Neuronal stem cell (in vitro differentiated cells): ENCODE data around the gene EEA1.

Source experiments
- DNase-seq: peaks from one replicate; pipeline ENCODE4 v3.0.0-alpha.2; 2013; ENCODE audit warnings: low spot score
- H2AFZ ChIP-seq: one replicate; pipeline ENCODE4 v1.6.1; 2013; ENCODE audit warnings: mild to moderate bottlenecking, low read length, inconsistent platforms
- H2AK5ac ChIP-seq: 2 replicates; pipeline ENCODE4 v1.6.1; 2013; ENCODE audit warnings: low read depth, mild to moderate bottlenecking, inconsistent platforms, low read length, moderate library complexity, mixed read lengths
- H2BK120ac ChIP-seq: 2 replicates; pipeline ENCODE4 v1.6.1; 2013; ENCODE audit warnings: low read depth, mild to moderate bottlenecking, inconsistent platforms, low read length, moderate library complexity, mixed read lengths
- H2BK12ac ChIP-seq: one replicate; pipeline ENCODE4 v1.6.1; 2013; ENCODE audit warnings: low read length, inconsistent platforms
- H2BK15ac ChIP-seq: 2 replicates; pipeline ENCODE4 v1.6.1; 2013; ENCODE audit warnings: mild to moderate bottlenecking, low read length, inconsistent platforms, mixed read lengths
- H2BK5ac ChIP-seq: one replicate; pipeline ENCODE4 v1.6.1; 2013; ENCODE audit warnings: inconsistent platforms, mild to moderate bottlenecking, low read length, moderate library complexity
- H3K14ac ChIP-seq: one replicate; pipeline ENCODE4 v1.6.1; 2013; ENCODE audit warnings: low read length, inconsistent platforms
- H3K18ac ChIP-seq: 2 replicates; pipeline ENCODE4 v1.6.1; 2013; ENCODE audit warnings: low read length, inconsistent platforms
- H3K23ac ChIP-seq: 2 replicates; pipeline ENCODE4 v1.6.1; 2013; ENCODE audit warnings: low read depth, mild to moderate bottlenecking, mixed read lengths, low read length, inconsistent platforms; ENCODE audit not compliant: poor library complexity
- H3K27ac ChIP-seq: replicated peaks from 3 replicates; pipeline ENCODE4 v1.5.1; 2013; ENCODE audit warnings: low read length, inconsistent platforms
- H3K27me3 ChIP-seq, 3 experiments: 2 replicates each; pipeline ENCODE4 v1.6.1; 2013; ENCODE audit warnings: low read length in 3 of 3, mild to moderate bottlenecking in 2 of 3, inconsistent platforms in 1 of 3, low read depth in 1 of 3, mixed read lengths in 1 of 3, moderate library complexity in 1 of 3; ENCODE audit not compliant: control insufficient read depth in 3 of 3, insufficient read depth in 3 of 3
- H3K36me3 ChIP-seq, 2 donors: replicated peaks in 1 of 2; 2 replicates each; pipeline ENCODE4 v1.6.1; 2013; ENCODE audit warnings: low read length in 2 of 2; ENCODE audit not compliant: control insufficient read depth in 2 of 2, insufficient read depth in 2 of 2
- H3K4ac ChIP-seq: 2 replicates; pipeline ENCODE4 v1.6.1; 2013; ENCODE audit warnings: inconsistent platforms, mild to moderate bottlenecking, low read length, moderate library complexity
- H3K4me1 ChIP-seq, 2 donors: 1 replicate in 1 of 2; 2 replicates in 1 of 2; pipeline ENCODE4 v1.6.1; 2013; ENCODE audit warnings: low read length in 2 of 2, low read depth in 1 of 2; ENCODE audit not compliant: control insufficient read depth in 2 of 2, insufficient read depth in 1 of 2
- H3K4me2 ChIP-seq: one replicate; pipeline ENCODE4 v1.6.1; 2013; ENCODE audit warnings: mild to moderate bottlenecking, low read length, inconsistent platforms; ENCODE audit not compliant: insufficient read depth, poor library complexity, severe bottlenecking
- H3K4me3 ChIP-seq, 2 donors: 2 replicates each; pipeline ENCODE4 v1.5.1; 2013; ENCODE audit warnings: low read length in 2 of 2, mild to moderate bottlenecking in 2 of 2, inconsistent platforms in 1 of 2, moderate library complexity in 1 of 2
- H3K79me1 ChIP-seq: one replicate; pipeline ENCODE4 v1.6.1; 2013; ENCODE audit warnings: low read depth, mild to moderate bottlenecking, inconsistent platforms, low read length, moderate library complexity
- H3K9ac ChIP-seq: one replicate; pipeline ENCODE4 v1.6.1; 2013; ENCODE audit warnings: mild to moderate bottlenecking, low read depth, low read length, inconsistent platforms; ENCODE audit not compliant: poor library complexity
- H3K9me3 ChIP-seq, 2 donors: replicated peaks in 1 of 2; 2 replicates each; pipeline versions ENCODE3 to v1.6.1; 2013; ENCODE audit warnings: low read length in 2 of 2, mild to moderate bottlenecking in 2 of 2, inconsistent platforms in 1 of 2, low read depth in 1 of 2, mixed read lengths in 1 of 2, moderate library complexity in 1 of 2; ENCODE audit not compliant: control insufficient read depth in 2 of 2, insufficient read depth in 1 of 2
- H4K8ac ChIP-seq: one replicate; pipeline ENCODE4 v1.6.1; 2013; ENCODE audit warnings: low read depth, mild to moderate bottlenecking, inconsistent platforms, low read length, moderate library complexity
- H4K91ac ChIP-seq: one replicate; pipeline ENCODE4 v1.6.1; 2013; ENCODE audit warnings: low read length, low read depth, mild to moderate bottlenecking, inconsistent platforms; ENCODE audit not compliant: poor library complexity
- WGBS, 2 donors: extraction: QIAGEN DNeasy Blood & Tissue Kit; methylation state at CpG; one replicate each; pipeline ENCODE4 v1.1.7; 2013; ENCODE audit warnings: missing lambda C conversion rate in 2 of 2, mixed read lengths in 1 of 2; ENCODE audit not compliant: insufficient read length in 2 of 2, insufficient replicate concordance in 1 of 2; ENCODE audit errors: extremely low coverage in 2 of 2; 5-methylcytosine and 5-hydroxymethylcytosine counted together

Gene EEA1

GRCh38 chr12:92733181-92733580, 195.9 kb downstream of the EEA1 start:
- H3K27ac ChIP-seq: no peak overlapping the region
- H3K4me2 ChIP-seq: no peak overlapping the region
- H3K4me3 ChIP-seq: no peak overlapping the region
- H2AK5ac ChIP-seq: no peak overlapping the region
- no peak overlapping the region for H3K9ac ChIP-seq
- H4K91ac ChIP-seq: no peak overlapping the region
- WGBS, 2 donors: no CpG with 5 or more reads among the region's 6 CpGs
- H2BK15ac ChIP-seq: no peak overlapping the region
- DNase-seq: no peak
- no peaks in the 10 kb centered on the region for H3K9me3 ChIP-seq
- no peaks in the 10 kb centered on the region for H3K36me3 ChIP-seq
- H3K18ac ChIP-seq: no peak overlapping the region
- H4K8ac ChIP-seq: no peak overlapping the region
- no peaks in the 10 kb centered on the region for H3K79me1 ChIP-seq
- H3K27me3 ChIP-seq: no peaks in the 10 kb centered on the region
- H3K4me1 ChIP-seq: peaks cover 0 to 1% of the 10 kb centered on the region in 2 donors
- H2BK120ac ChIP-seq: no peak overlapping the region
- no peak overlapping the region for H3K14ac ChIP-seq
- H3K23ac ChIP-seq: no peak overlapping the region
- no peak overlapping the region for H3K4ac ChIP-seq
- no peak overlapping the region for H2BK12ac ChIP-seq
- no peak overlapping the region for H2AFZ ChIP-seq
- H2BK5ac ChIP-seq: no peak overlapping the region

GRCh38 chr12:92732716-92733115, 196.4 kb downstream of the EEA1 start:
- no peak overlapping the region for H3K4me2 ChIP-seq
- no peak overlapping the region for H4K8ac ChIP-seq
- no peak overlapping the region for H3K4ac ChIP-seq
- H3K14ac ChIP-seq: no peak overlapping the region
- H3K79me1 ChIP-seq: no peaks in the 10 kb centered on the region
- no peak overlapping the region for H2AK5ac ChIP-seq
- no peaks in the 10 kb centered on the region for H3K36me3 ChIP-seq
- no CpG with 5 or more reads among the region's 6 CpGs for WGBS, 2 donors
- H2BK12ac ChIP-seq: no peak overlapping the region
- no peak overlapping the region for H3K23ac ChIP-seq
- peaks cover 0 to 1% of the 10 kb centered on the region in 2 donors for H3K4me1 ChIP-seq
- H3K18ac ChIP-seq: no peak overlapping the region
- H3K27me3 ChIP-seq: no peaks in the 10 kb centered on the region
- H3K9me3 ChIP-seq: no peaks in the 10 kb centered on the region
- no peak overlapping the region for H2AFZ ChIP-seq
- H2BK15ac ChIP-seq: no peak overlapping the region
- no peak overlapping the region for H2BK120ac ChIP-seq
- no peak overlapping the region for H3K4me3 ChIP-seq
- DNase-seq: no peak
- H2BK5ac ChIP-seq: no peak overlapping the region
- no peak overlapping the region for H4K91ac ChIP-seq
- H3K27ac ChIP-seq: no peak overlapping the region
- no peak overlapping the region for H3K9ac ChIP-seq

GRCh38 chr12:92732216-92732615, 196.9 kb downstream of the EEA1 start:
- Histone ChIP-seq H3K4me1 (peaks cover 0 to 1% of the 10 kb centered on the region in 2 donors), H3K4ac (no peak overlapping the region), H2BK15ac (no peak overlapping the region), H3K9ac (no peak overlapping the region), H2BK12ac (no peak overlapping the region), H2BK120ac (no peak overlapping the region), H3K4me3 (no peak overlapping the region), H4K91ac (no peak overlapping the region), H2BK5ac (no peak overlapping the region), H3K4me2 (no peak overlapping the region), H3K23ac (no peak overlapping the region), H3K36me3 (no peaks in the 10 kb centered on the region), H3K27ac (no peak overlapping the region), H3K9me3 (no peaks in the 10 kb centered on the region), H3K18ac (no peak overlapping the region), H2AK5ac (no peak overlapping the region), H2AFZ (no peak overlapping the region), H3K27me3 (no peaks in the 10 kb centered on the region), H3K14ac (no peak overlapping the region), H3K79me1 (no peaks in the 10 kb centered on the region), H4K8ac (no peak overlapping the region)
- no peak for DNase-seq
- WGBS, 2 donors: no CpG with 5 or more reads among the region's 5 CpGs

- Histone ChIP-seq H3K14ac (no peak overlapping the region), H3K9me3 (no peaks in the 10 kb centered on the region)
- WGBS, 2 donors: no CpG with 5 or more reads among the region's 5 CpGs
Measured at GRCh38 chr12:92730758-92731157, 198.3 kb downstream of the EEA1 start.

More at GRCh38 chr12:92730758-92731157, 198.3 kb downstream of the EEA1 start:
- H2BK5ac ChIP-seq: no peak overlapping the region
- H3K4me3 ChIP-seq: no peak overlapping the region
- no peak overlapping the region for H3K18ac ChIP-seq
- H4K91ac ChIP-seq: no peak overlapping the region
- H2BK120ac ChIP-seq: no peak overlapping the region
- no peak overlapping the region for H2BK12ac ChIP-seq
- no peak for DNase-seq
- no peak overlapping the region for H2AK5ac ChIP-seq
- H3K36me3 ChIP-seq: no peaks in the 10 kb centered on the region
- H2BK15ac ChIP-seq: no peak overlapping the region
- H3K4ac ChIP-seq: no peak overlapping the region
- H3K27ac ChIP-seq: no peak overlapping the region
- no peak overlapping the region for H3K23ac ChIP-seq
- no peak overlapping the region for H3K9ac ChIP-seq
- H3K79me1 ChIP-seq: no peaks in the 10 kb centered on the region
- no peak overlapping the region for H4K8ac ChIP-seq
- no peaks in the 10 kb centered on the region for H3K4me1 ChIP-seq
- H2AFZ ChIP-seq: no peak overlapping the region
- H3K4me2 ChIP-seq: no peak overlapping the region
- H3K27me3 ChIP-seq: no peaks in the 10 kb centered on the region
